NCI-H2081 (cell line): ENCODE results near the gene TBX19.

Experiments
- DNase-seq, 2 experiments: peaks; one replicate each; lab custom pipeline; 2025; lab: John Stamatoyannopoulos, UW

The TBX19 gene

GRCh38 chr1:168360151-168361021 is 79.7 kb downstream of the TBX19 start:
- no peak for DNase-seq

DNA sequence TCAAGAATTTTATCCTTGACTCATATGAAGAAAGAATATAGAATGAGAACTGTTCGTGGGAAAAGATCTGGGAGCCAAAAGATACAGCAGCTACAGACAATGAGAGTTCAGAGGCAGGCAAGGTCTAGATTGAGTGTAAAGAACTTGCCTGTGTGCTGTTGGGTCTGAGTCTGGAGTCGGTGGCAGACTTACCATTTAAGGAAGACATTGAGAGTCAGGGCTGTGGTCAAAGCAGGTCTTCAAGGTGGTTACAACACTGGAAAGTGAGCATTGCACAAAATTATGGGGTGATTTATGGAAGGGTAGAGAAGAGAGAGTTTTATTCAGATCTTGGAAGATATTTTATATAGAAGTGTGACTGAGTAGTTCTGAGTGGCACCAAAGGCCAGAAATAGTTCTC is 80.6 kb downstream of the TBX19 start:
- DNase-seq, result no peak

- no peak for DNase-seq
Measured at GRCh38 chr1:168362991-168363390, 82.3 kb downstream of the TBX19 start.
